ENCODE measurements around the gene LRRC4B.

LRRC4B gene

DNA sequence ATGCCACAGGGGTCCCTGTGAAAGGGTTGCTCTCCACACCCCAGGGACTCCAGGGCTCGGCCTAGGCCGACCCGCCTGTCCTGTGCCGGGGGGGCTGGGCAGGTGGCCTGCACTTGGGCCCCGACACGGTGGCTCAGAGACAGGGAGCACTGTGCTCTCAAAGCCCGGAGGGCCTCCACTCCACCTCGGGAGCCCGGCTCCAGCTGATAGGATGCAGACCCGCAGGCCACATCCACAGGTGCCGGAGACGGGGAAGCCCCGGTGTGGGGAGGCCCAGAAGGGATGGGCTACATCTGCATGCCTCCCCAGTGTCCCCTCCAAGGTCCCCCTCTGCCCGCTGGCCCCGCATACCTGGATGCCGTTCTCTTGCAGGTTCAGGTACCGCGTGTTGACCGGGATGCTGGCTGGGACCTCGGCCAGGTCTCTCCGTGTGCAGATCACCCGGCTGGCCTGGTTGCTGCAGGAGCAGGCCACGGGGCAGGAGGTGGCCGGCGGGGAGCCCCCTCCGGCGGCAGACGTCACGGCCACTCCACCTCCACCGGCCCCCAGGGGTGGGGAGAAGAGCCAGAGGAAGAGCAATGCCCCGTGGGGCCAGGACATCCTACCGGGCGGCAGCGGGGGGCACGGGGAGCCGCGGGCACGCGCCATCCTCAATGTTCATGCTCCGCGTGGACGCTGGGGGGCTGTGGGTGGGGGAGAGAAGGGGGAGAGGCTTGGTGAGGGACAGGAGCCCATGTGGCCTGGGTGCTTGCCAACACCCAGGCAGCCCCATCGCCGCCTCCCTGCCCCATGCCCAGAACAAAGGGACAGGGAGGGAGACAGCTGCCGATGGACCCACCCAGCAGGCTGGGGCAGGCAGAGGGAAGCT is 19.8 kb downstream of the LRRC4B start:
- Histone ChIP-seq H3K9me3 (ENCODE audit: control insufficient read depth, low read length) (no peaks in the 10 kb centered on the region), H3K79me2 (no peaks in the 10 kb centered on the region), H3K27ac (no peak overlapping the region), H3K4me3 (ENCODE audit: low read depth, low read length) (no peak overlapping the region), H2AFZ (no peak overlapping the region), H3K4me2 (ENCODE audit: low read length) (no peak overlapping the region), H3K27me3 (ENCODE audit: control insufficient read depth, insufficient read depth, low read length) (no peaks in the 10 kb centered on the region), H3K36me3 (ENCODE audit: control insufficient read depth, insufficient read depth, low read length) (no peaks in the 10 kb centered on the region), H3K4me1 (no peaks in the 10 kb centered on the region), H3K9ac (no peak overlapping the region)
- TF ChIP-seq, protein P1, sequence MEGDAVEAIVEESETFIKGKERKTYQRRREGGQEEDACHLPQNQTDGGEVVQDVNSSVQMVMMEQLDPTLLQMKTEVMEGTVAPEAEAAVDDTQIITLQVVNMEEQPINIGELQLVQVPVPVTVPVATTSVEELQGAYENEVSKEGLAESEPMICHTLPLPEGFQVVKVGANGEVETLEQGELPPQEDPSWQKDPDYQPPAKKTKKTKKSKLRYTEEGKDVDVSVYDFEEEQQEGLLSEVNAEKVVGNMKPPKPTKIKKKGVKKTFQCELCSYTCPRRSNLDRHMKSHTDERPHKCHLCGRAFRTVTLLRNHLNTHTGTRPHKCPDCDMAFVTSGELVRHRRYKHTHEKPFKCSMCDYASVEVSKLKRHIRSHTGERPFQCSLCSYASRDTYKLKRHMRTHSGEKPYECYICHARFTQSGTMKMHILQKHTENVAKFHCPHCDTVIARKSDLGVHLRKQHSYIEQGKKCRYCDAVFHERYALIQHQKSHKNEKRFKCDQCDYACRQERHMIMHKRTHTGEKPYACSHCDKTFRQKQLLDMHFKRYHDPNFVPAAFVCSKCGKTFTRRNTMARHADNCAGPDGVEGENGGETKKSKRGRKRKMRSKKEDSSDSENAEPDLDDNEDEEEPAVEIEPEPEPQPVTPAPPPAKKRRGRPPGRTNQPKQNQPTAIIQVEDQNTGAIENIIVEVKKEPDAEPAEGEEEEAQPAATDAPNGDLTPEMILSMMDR (IDR thresholded peaks at IDR 0.05): no peak

DNA sequence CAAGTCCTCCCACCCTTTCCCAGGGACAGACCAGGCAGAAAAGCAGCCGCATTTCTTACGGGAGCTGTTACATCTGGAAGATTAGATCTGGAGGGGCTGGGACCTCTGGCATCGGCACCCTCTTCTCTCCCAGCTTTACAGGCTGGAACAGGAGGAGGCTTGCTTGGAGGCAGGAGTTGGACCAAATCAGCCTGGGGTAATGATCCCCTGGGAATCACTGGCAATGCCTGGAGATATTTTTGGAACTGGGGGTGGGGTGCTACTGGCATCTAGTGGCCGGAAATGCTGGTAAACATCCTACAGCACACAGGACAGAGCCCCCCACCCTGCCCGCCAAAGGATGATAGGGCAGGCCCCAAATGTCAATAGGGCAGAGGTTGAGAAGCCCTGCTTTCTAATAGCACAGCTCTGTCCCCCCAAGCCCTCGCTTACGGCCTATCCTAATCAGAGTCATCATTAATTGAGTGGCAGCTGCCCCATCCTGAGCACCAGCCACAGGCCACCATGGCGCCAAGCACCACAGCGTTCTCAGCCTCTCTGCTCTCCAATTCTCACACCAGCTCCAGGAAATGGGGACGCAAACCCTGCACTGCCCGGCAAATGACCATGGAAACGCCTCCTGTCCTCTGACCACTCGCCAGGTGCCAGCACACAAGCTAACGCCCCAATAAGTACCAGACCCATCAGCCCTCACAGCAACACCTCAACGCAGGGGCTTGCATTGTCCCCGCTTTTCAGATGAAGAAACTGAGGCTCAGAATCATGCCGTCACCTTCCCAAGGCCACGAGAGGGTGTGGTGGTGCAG is 20.6 kb downstream of the LRRC4B start:
- H3K4me1 ChIP-seq: no peaks in the 10 kb centered on the region
- H3K4me2 ChIP-seq (ENCODE audit: low read length): no peak overlapping the region
- no peaks in the 10 kb centered on the region for H3K79me2 ChIP-seq
- no peak overlapping the region for H3K27ac ChIP-seq
- H3K4me3 ChIP-seq (ENCODE audit: low read depth, low read length): no peak overlapping the region
- no peak overlapping the region for H3K9ac ChIP-seq
- H2AFZ ChIP-seq: no peak overlapping the region
- TF ChIP-seq, protein P1 (IDR thresholded peaks at IDR 0.05): no peak
- H3K9me3 ChIP-seq (ENCODE audit: control insufficient read depth, low read length): no peaks in the 10 kb centered on the region
- H3K36me3 ChIP-seq (ENCODE audit: control insufficient read depth, insufficient read depth, low read length): no peaks in the 10 kb centered on the region
- no peaks in the 10 kb centered on the region for H3K27me3 ChIP-seq (ENCODE audit: control insufficient read depth, insufficient read depth, low read length)

DNA sequence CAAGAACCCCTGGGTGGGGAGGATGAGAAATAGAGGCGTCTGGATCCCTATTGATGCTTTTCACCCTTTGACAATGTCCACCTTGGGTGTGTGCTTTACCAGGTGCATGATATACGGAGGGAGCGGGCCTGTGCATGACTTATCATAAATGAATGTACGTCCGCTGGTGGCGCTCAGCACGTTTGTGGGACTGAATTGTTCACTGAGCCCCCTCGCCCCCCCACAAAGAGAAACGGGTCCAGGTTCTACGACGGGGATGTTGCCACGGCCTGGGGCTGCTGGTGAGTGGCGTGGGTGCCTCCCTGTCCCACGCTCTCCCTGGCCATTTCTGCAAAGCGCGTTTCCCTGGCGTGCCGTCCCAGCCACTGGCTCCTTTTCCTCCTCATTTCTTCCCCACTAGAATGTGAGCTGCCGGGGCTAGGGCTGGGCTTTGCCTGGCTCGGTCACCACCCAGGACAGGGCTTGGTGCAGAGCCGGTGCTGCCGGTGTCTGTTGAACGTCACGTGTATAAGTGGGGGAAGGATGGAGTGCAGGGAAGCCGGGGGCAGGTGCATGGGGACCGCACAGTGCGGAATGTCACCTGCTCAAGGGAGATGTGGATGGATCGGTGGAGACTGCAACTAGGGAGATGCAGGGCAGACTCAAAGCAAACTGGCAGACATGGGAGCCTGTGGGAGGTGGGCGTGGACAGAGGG is 21.6 kb downstream of the LRRC4B start:
- H3K79me2 ChIP-seq: no peaks in the 10 kb centered on the region
- no peak overlapping the region for H3K27ac ChIP-seq
- H3K4me1 ChIP-seq: no peaks in the 10 kb centered on the region
- no peak overlapping the region for H3K4me3 ChIP-seq (ENCODE audit: low read depth, low read length)
- no peaks in the 10 kb centered on the region for H3K9me3 ChIP-seq (ENCODE audit: control insufficient read depth, low read length)
- TF ChIP-seq, protein P1 (IDR thresholded peaks at IDR 0.05): no peak
- H3K9ac ChIP-seq: no peak overlapping the region
- no peaks in the 10 kb centered on the region for H3K27me3 ChIP-seq (ENCODE audit: control insufficient read depth, insufficient read depth, low read length)
- no peaks in the 10 kb centered on the region for H3K36me3 ChIP-seq (ENCODE audit: control insufficient read depth, insufficient read depth, low read length)
- no peak overlapping the region for H3K4me2 ChIP-seq (ENCODE audit: low read length)
- no peak overlapping the region for H2AFZ ChIP-seq

DNA sequence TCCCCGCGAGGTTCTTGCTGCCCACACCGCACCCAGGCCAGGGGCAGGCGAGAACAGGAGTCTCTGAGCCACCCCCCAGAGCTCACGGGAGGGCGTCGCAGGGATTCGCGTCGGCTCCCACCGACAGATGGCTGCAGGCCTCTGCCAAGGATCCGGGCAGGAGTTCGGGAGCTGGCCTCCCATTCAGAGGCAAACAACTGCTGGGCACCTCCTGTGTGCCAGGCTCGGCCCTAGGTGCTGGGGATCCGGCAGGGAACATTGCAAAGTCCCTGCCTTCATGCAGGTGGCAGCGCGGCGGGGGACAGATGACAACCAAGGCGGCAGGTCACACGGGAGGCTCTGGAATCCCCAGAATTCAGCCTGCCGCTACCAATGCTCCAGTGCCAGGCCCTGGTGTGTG is 25.3 kb downstream of the LRRC4B start:
- H3K4me1 ChIP-seq: no peaks in the 10 kb centered on the region
- no peaks in the 10 kb centered on the region for H3K27me3 ChIP-seq (ENCODE audit: control insufficient read depth, insufficient read depth, low read length)
- H3K4me2 ChIP-seq (ENCODE audit: low read length): no peak overlapping the region
- H3K36me3 ChIP-seq (ENCODE audit: control insufficient read depth, insufficient read depth, low read length): no peaks in the 10 kb centered on the region
- TF ChIP-seq, protein P1 (IDR thresholded peaks at IDR 0.05): no peak
- H3K9me3 ChIP-seq (ENCODE audit: control insufficient read depth, low read length): no peaks in the 10 kb centered on the region
- no peak overlapping the region for H3K4me3 ChIP-seq (ENCODE audit: low read depth, low read length)
- no peak overlapping the region for H3K27ac ChIP-seq
- H2AFZ ChIP-seq: no peak overlapping the region
- H3K9ac ChIP-seq: no peak overlapping the region
- H3K79me2 ChIP-seq: no peaks in the 10 kb centered on the region
